GM18951 (cell line): Measurements from ENCODE around the gene MAP3K1.

Experiments used
- POLR2A ChIP-seq: IDR thresholded peaks from 4 replicates; pipeline ENCODE4 v1.6.1; 2011; ENCODE audit warnings: mild to moderate bottlenecking; ENCODE audit not compliant: insufficient read length, insufficient read depth; ENCODE audit errors: extremely low read depth
- in situ Hi-C: fragments of 300-500 bp; cut with MboI; formaldehyde crosslinking; loops from one replicate; pipeline ENCODE4 v1.12.0; 2022; ENCODE audit warnings: low sequenced_read_pairs, mixed read lengths, inconsistent platforms; ENCODE audit not compliant: unreplicated experiment

MAP3K1 gene

GRCh38 chr5:56845277-56845676 lies 29.9 kb downstream of the MAP3K1 start:
- no peak for TF ChIP-seq POLR2A
- in situ Hi-C loops: loop anchor here (25.0 kb wide), 1 partner anchor 908 kb away; no protein-coding TSS in a partner anchor

DNA sequence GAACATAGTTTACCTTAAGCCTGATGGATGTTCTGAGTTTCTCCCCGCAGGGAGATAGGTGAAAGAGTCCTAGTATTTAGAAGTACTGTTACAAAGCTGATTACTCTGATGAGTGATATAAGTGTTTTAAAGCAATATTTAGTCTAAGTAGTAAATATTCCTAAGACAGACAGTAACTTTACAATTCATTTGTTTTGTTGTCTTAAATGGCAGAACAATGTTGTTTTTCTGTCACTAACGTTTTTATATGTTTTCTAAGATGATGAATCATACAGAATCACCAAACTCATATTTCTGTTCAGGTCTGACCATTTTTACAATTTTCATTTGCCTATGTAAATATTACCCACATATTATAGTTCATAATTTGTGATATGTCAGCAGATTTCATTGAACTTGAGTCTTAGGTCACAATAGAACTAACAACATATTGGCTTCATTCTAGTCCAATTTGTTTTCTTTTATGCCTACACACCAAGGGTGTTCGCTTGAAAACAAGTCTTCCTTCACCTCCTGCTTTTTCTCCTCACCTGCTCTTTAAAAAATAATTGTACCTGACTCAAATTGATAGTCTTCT lies 30.6 kb downstream of the MAP3K1 start:
- in situ Hi-C loops: loop anchor here (25.0 kb wide), 1 partner anchor 909 kb away; no protein-coding TSS in a partner anchor
- no peak for TF ChIP-seq POLR2A

GRCh38 chr5:56848206-56848605 lies 32.9 kb downstream of the MAP3K1 start:
- in situ Hi-C loops: loop anchor here (25.0 kb wide), 1 partner anchor 911 kb away; no protein-coding TSS in a partner anchor
- TF ChIP-seq POLR2A: no peak

GRCh38 chr5:56849671-56850070 lies 34.3 kb downstream of the MAP3K1 start:
- no peak for TF ChIP-seq POLR2A
- in situ Hi-C loops: loop anchor here (25.0 kb wide), 1 partner anchor 912 kb away; no protein-coding TSS in a partner anchor

GRCh38 chr5:56850423-56850822 lies 35.1 kb downstream of the MAP3K1 start:
- in situ Hi-C loops: no loop called here
- TF ChIP-seq POLR2A: no peak

- no peak for TF ChIP-seq POLR2A
- in situ Hi-C loops: no loop called here
Observed at GRCh38 chr5:56851258-56851941, 36.1 kb downstream of the MAP3K1 start.

DNA sequence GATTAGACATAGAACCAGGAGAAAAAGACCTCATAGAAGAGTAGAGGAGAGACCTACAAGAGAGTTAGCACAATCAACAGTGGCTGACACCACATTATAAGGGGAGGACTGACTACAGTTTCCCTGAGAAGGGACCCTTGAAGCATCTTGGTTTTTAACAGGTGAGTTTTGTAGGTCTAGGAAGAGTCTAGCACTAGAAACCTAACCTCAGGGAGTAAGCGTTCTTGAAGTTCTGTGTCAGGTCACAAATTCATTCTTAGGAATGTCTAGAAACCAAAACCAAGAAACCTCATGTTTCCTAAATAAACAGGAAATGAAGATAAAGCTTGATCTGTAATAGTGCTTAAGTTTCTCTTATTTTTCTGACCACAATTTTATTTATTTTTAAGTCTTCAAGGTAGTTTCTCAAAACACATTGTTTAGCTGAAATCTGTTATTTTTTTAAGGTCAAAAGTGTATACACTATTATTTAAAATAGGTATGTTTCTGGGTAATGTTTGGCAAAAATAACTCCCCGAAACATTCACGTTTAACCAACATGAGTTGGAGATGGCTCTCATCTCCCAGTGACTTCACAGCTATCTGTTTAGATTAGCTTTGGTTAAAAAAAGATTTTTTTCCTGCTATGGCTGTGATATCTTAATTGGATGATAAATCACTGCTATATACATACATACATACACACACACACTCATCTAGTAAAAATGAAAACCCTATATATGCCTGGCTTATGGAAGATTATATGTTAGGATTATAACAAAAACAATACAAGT lies 37.1 kb downstream of the MAP3K1 start:
- in situ Hi-C loops: no loop called here

GRCh38 chr5:56853698-56854097 lies 38.3 kb downstream of the MAP3K1 start:
- in situ Hi-C loops: no loop called here
- TF ChIP-seq POLR2A: no peak

More for the DNA sequence above, 37.1 kb downstream of the MAP3K1 start:
- no peak for TF ChIP-seq POLR2A

- in situ Hi-C loops: no loop called here
- TF ChIP-seq POLR2A: no peak
Observed at GRCh38 chr5:56854920-56855319, 39.6 kb downstream of the MAP3K1 start.

DNA sequence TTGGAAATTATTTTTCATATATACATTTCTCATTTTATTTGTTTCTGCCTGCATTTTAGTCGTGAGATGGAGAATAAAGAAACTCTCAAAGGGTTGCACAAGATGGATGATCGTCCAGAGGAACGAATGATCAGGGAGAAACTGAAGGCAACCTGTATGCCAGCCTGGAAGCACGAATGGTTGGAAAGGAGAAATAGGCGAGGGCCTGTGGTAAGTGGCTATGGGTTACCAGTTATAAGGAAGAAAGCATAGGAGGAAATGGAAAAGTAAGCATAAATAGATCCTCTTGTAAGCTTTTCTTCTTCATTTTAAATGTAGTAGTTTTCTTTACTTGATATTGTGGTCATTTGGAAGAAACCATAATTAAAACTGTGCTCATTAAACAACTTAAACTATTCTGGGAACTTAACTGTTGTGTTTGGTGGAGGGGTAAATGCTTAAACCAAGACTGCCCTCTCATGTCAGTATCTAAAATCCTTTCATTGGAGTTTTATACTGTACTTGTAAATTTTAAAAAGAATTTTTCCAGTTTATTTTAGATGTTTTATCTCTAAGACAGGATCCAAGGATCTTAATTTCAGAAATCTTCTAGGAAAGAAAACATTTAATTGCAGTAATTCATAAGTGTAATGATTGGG lies 41.3 kb downstream of the MAP3K1 start:
- in situ Hi-C loops: no loop called here
- TF ChIP-seq POLR2A: no peak

- TF ChIP-seq POLR2A: no peak
- in situ Hi-C loops: no loop called here
Observed at GRCh38 chr5:56858777-56859442, 43.6 kb downstream of the MAP3K1 start.

DNA sequence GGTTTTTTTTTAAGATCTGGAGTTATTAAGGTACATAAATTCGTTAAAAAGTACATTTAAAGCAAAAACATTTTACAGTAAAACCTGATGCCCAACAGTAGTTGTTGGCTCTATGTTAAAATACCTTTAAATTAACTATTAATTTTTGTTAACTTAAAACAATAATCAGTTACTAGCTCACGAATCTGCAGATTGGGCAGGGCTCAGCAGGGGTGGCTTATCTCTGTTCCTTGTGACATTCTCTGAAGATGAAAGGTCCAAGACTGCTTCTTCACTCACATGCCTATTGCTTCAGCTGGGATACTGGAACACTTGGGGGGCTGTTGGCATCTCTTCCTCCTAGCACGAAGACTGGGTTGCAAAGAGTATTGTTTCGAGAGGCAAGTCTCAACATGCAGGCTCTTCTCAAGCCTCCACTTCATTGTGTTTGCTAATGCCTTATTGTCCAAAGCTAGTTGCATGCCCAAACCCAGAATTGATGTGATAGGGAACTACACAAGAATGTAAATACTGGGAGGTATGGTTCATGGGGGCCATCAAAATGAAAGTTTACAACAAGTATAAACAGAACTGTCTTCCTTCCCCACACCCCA lies 46.6 kb downstream of the MAP3K1 start:
- no peak for TF ChIP-seq POLR2A
- in situ Hi-C loops: no loop called here
